PC-3 (cell line): Measurements from ENCODE around the gene GPR45. TPM values are rescaled to one million over a fixed set of nuclear protein-coding genes. Genes with fewer than 3 reads are reported as not detected.

ENCODE experiments used
- ATAC-seq: fragments of 200-7000 bp; cut with Tn5 transposase; 2 replicates; pipeline ENCODE4 v1.9.1; 2020; ENCODE audit warnings: mild to moderate bottlenecking, moderate library complexity
- BruUV-seq: library from RNA; stranded (reverse); fragments of 400-500 nt; replicated peaks from 2 replicates; lab custom pipeline; 2021; lab: Mats Ljungman, UMichigan
- CTCF ChIA-PET: fragments of 300-600 bp; sonication (Branson Sonifier 250); formaldehyde crosslinking; loops from one replicate; lab custom pipeline; 2022; ENCODE audit warnings: antibody characterized with exemption; lab: Charles Lee
- POLR2A ChIA-PET: fragments of 300-600 bp; sonication (Branson Sonifier 250); formaldehyde crosslinking; loops from one replicate; lab custom pipeline; 2022; ENCODE audit warnings: antibody characterized with exemption; ENCODE audit not compliant: unreplicated experiment; lab: Charles Lee
- DNase-seq: peaks from one replicate; pipeline ENCODE4 v3.0.0-alpha.2; 2015
- H2AFZ ChIP-seq: fragments of 300-600 bp; sonication (generic); 2 replicates; pipeline ENCODE4 v1.6.0; 2016; ENCODE audit warnings: antibody characterized with exemption, low read length
- H3F3A ChIP-seq: fragments of 300-600 bp; sonication (generic); one replicate; pipeline ENCODE4 v1.6.0; 2017; ENCODE audit warnings: antibody characterized with exemption, low read length, control low read depth, mild to moderate bottlenecking; ENCODE audit not compliant: unreplicated experiment
- H3K27ac ChIP-seq: fragments of 300-600 bp; sonication (generic); 2 replicates; pipeline ENCODE4 v1.5.1; 2016; ENCODE audit warnings: mild to moderate bottlenecking, low read length
- H3K27me3 ChIP-seq: fragments of 300-600 bp; sonication (generic); 2 replicates; pipeline ENCODE4 v1.6.1; 2016; ENCODE audit warnings: low read length, mixed read lengths
- H3K36me3 ChIP-seq: fragments of 300-600 bp; sonication (generic); 2 replicates; pipeline ENCODE4 v1.6.1; 2016; ENCODE audit warnings: low read depth, mixed run types, low read length, mixed read lengths
- H3K4me1 ChIP-seq: fragments of 300-600 bp; sonication (generic); 2 replicates; pipeline ENCODE4 v1.5.1; 2016; ENCODE audit warnings: low read length; ENCODE audit not compliant: insufficient read depth
- H3K4me2 ChIP-seq: fragments of 300-600 bp; sonication (generic); 2 replicates; pipeline ENCODE4 v1.6.0; 2016; ENCODE audit warnings: low read length
- H3K4me3 ChIP-seq: fragments of 300-600 bp; sonication (generic); 2 replicates; pipeline ENCODE4 v1.5.1; 2016; ENCODE audit warnings: mild to moderate bottlenecking, low read length, mixed read lengths
- H3K79me2 ChIP-seq: fragments of 300-600 bp; sonication (generic); 2 replicates; pipeline ENCODE4 v1.6.1; 2017; ENCODE audit warnings: low read length, mixed read lengths
- H3K9ac ChIP-seq: fragments of 300-600 bp; sonication (generic); 2 replicates; pipeline ENCODE4 v1.6.0; 2016; ENCODE audit warnings: mild to moderate bottlenecking, low read length
- H3K9me2 ChIP-seq: fragments of 300-600 bp; sonication (generic); replicated peaks from 2 replicates; pipeline ENCODE4 v1.6.1; 2016; ENCODE audit warnings: mixed run types, low read length, mixed read lengths
- H3K9me3 ChIP-seq: fragments of 300-600 bp; sonication (generic); 2 replicates; pipeline ENCODE4 v1.6.1; 2016; ENCODE audit warnings: low read length, mixed read lengths
- H4K20me1 ChIP-seq: fragments of 300-600 bp; sonication (generic); 2 replicates; pipeline ENCODE4 v1.6.1; 2016; ENCODE audit warnings: low read length, mixed read lengths
- EZH2 ChIP-seq: fragments of 300-600 bp; sonication (generic); IDR thresholded peaks from one replicate; pipeline ENCODE4 v1.6.1; 2017; ENCODE audit warnings: antibody characterized with exemption, mild to moderate bottlenecking, low read length; ENCODE audit not compliant: unreplicated experiment
- EZH2phosphoT487 ChIP-seq: fragments of 300-600 bp; sonication (generic); IDR thresholded peaks from 2 replicates; pipeline ENCODE4 v1.6.1; 2018; ENCODE audit warnings: mild to moderate bottlenecking, antibody characterized with exemption, low read length, borderline replicate concordance
- intact Hi-C: fragments of 100-400 bp; cut with micrococcal nuclease; formaldehyde crosslinking; loops from 2 replicates; pipeline ENCODE4 v1.9.0; 2023
- total RNA-seq: library from RNA; depleted of rRNA; stranded (reverse); fragments of >200 nt; gene quantifications from 2 replicates; pipeline ENCODE4 v1.2.3, GENCODE V29; 2014
- TF ChIP-seq, protein P1 (sequence below): fragments of 300-600 bp; sonication (generic); conservative IDR thresholded peaks from 2 replicates; pipeline ENCODE4 v1.5.1; 2017; ENCODE audit warnings: antibody characterized with exemption, low read depth, mild to moderate bottlenecking, low read length

The GPR45 gene
- total RNA-seq, 1 experiment from 2014 or later, result not detected

DNA sequence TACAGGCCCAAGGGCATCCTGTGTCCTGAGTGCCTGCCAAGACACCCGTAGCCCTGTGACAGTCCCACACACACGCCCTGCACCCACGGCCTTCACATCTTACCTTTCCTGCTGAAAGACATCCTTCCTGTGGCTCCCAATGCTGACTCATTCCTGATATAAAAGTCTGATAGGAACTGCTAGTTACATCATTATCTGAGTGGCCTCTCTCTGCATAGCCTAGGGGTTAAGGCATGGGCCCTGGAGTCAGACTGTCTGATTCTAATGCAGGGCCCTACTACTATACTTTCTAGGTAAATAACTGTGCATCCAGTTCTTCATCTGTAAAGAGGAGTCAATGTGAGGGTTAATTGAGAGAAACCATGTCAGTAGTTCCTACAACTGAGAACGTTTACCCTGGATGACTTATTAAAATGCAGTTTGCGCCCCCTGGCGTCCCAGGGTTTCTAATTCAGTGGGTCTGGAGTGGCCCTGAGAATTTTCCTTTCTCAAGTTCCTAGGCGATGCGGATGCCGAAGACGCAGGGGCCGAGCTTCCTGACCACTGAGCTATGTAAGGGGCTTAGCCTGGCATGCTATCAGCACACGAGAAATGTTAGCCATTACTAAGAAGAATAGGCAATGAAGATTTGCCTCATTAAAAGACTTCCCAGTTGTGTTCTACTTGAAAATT is 6.0 kb upstream of the GPR45 start:
- Histone ChIP-seq H4K20me1 (no peaks in the 10 kb centered on the region), H3K27me3 (no peaks in the 10 kb centered on the region; the same call in 1 of the 2 replicates), H3F3A (no peaks in the 10 kb centered on the region), H3K4me3 (no peak overlapping the region), H3K4me2 (peak overlapping the region; percentile 57), H3K79me2 (no peaks in the 10 kb centered on the region), H3K36me3 (no peaks in the 10 kb centered on the region), H3K9me3 (no peaks in the 10 kb centered on the region), H2AFZ (peak overlapping the region; percentile 69), H3K9ac (no peak overlapping the region), H3K27ac (no peak overlapping the region), H3K4me1 (no peaks in the 10 kb centered on the region), H3K9me2 (no peaks in the 10 kb centered on the region)
- TF ChIP-seq, protein P1, sequence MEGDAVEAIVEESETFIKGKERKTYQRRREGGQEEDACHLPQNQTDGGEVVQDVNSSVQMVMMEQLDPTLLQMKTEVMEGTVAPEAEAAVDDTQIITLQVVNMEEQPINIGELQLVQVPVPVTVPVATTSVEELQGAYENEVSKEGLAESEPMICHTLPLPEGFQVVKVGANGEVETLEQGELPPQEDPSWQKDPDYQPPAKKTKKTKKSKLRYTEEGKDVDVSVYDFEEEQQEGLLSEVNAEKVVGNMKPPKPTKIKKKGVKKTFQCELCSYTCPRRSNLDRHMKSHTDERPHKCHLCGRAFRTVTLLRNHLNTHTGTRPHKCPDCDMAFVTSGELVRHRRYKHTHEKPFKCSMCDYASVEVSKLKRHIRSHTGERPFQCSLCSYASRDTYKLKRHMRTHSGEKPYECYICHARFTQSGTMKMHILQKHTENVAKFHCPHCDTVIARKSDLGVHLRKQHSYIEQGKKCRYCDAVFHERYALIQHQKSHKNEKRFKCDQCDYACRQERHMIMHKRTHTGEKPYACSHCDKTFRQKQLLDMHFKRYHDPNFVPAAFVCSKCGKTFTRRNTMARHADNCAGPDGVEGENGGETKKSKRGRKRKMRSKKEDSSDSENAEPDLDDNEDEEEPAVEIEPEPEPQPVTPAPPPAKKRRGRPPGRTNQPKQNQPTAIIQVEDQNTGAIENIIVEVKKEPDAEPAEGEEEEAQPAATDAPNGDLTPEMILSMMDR, result peak; percentile 93
- TF ChIP-seq EZH2, result no peak
- no peak for TF ChIP-seq EZH2phosphoT487
- DNase-seq (peak; percentile 89), ATAC-seq (peak; percentile 86)
- CTCF ChIA-PET, result interaction anchor here (0.8 kb wide), 1 partner anchor 27 kb away, joined by 4 read pairs; no protein-coding TSS in a partner anchor
- POLR2A ChIA-PET, result no interaction called here
- intact Hi-C loops, result loop anchor here (1.0 kb wide), 2 partner anchors 56 to 121 kb away; no protein-coding TSS in a partner anchor
- no TSS peak for BruUV-seq

DNA sequence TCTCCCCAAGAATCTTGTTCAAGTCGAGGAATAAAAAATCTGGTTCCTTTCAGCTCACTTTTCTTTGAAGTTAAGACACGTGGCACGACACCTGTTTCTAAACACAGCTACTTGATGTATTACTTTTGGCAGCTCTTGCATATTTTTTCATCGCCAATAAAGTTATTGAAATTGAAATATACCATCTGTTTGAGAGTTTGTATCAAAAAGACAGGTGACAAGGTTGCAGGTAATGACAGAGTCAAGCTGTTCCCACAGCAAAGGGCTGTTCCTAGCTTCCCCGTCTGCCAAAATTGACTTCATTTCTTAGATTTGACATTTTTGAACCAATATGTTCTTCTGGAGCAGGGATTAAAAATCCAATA is 5.5 kb upstream of the GPR45 start:
- intact Hi-C loops, result no loop called here
- Histone ChIP-seq H4K20me1 (no peaks in the 10 kb centered on the region), H3K4me3 (no peak overlapping the region), H3K27ac (no peak overlapping the region), H3K4me1 (no peaks in the 10 kb centered on the region), H3K9me2 (no peaks in the 10 kb centered on the region), H3K27me3 (no peaks in the 10 kb centered on the region; the same call in 1 of the 2 replicates), H3K79me2 (no peaks in the 10 kb centered on the region), H3K36me3 (no peaks in the 10 kb centered on the region), H2AFZ (peak overlapping the region; percentile 69), H3F3A (no peaks in the 10 kb centered on the region), H3K4me2 (peak overlapping the region; percentile 57), H3K9me3 (no peaks in the 10 kb centered on the region), H3K9ac (no peak overlapping the region)
- DNase-seq, result no peak
- ATAC-seq, result no peak
- BruUV-seq, result no TSS peak
- CTCF ChIA-PET, result interaction anchor here (0.8 kb wide), 1 partner anchor 26 kb away, joined by 4 read pairs; no protein-coding TSS in a partner anchor
- TF ChIP-seq EZH2 (no peak), EZH2phosphoT487 (no peak)
- TF ChIP-seq, protein P1, result no peak
- POLR2A ChIA-PET, result no interaction called here
